H7 (cell line): ENCODE results near the gene FEM1B. TPM values are rescaled to one million over a fixed set of nuclear protein-coding genes. Genes with fewer than 3 reads are reported as not detected.

Experiments used
- DNase-seq: peaks from one replicate; pipeline ENCODE4 v3.0.0; 2012
- H3K27me3 ChIP-seq: 2 replicates; pipeline ENCODE4 v1.6.0; 2011; ENCODE audit warnings: mild to moderate bottlenecking, low read length; ENCODE audit not compliant: control insufficient read depth, insufficient read depth
- H3K36me3 ChIP-seq: replicated peaks from 2 replicates; pipeline ENCODE4 v1.5.1; 2011; ENCODE audit warnings: low read length; ENCODE audit not compliant: control insufficient read depth, insufficient read depth
- H3K4me3 ChIP-seq: 2 replicates; pipeline ENCODE4 v1.5.1; 2011; ENCODE audit warnings: low read depth, mild to moderate bottlenecking, control low read depth, low read length, moderate library complexity; ENCODE audit not compliant: insufficient read depth
- total RNA-seq: library from RNA; depleted of rRNA; stranded (reverse); fragments of >200 nt; shearing (Covaris generic); gene quantifications from 2 replicates; pipeline ENCODE4 v1.2.3, GENCODE V29; 2014

FEM1B gene
- total RNA-seq, 1 experiment from 2014 or later, result 78.4 TPM

- no peaks in the 10 kb centered on the region for H3K27me3 ChIP-seq
- DNase-seq, result peak; percentile 33
- no peak overlapping the region for H3K4me3 ChIP-seq
- H3K36me3 ChIP-seq, result no peaks in the 10 kb centered on the region
These were observed 5.6 kb upstream of the FEM1B start for GRCh38 chr15:68271854-68272471.

DNA sequence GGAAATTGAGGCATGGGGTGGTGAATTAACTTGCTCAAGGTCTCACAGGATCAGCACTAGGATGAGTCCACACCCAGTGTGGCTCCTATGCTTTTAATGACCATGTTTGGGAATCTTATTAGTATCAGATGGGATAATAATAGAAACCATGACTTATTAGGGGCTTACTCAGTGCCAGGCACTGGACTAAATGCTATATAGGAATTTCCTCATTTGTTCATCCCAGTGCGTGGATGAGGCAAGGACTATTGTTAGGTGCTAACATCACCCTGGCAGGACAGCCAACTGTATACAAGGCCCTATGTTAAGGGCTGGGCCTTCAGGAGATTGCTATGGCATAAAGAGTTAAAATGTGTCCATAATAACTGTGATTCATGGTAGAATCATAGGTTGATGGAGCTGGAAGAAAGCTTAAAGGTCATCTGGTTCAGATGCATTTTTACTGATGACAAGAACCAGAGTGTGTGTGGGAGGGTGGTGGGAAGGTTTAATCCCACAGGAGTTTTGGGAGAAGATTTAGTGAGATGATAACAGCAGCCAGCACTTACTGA lies 4.7 kb upstream of the FEM1B start:
- no peaks in the 10 kb centered on the region for H3K27me3 ChIP-seq
- no peak for DNase-seq
- no peak overlapping the region for H3K4me3 ChIP-seq
- no peaks in the 10 kb centered on the region for H3K36me3 ChIP-seq

DNA sequence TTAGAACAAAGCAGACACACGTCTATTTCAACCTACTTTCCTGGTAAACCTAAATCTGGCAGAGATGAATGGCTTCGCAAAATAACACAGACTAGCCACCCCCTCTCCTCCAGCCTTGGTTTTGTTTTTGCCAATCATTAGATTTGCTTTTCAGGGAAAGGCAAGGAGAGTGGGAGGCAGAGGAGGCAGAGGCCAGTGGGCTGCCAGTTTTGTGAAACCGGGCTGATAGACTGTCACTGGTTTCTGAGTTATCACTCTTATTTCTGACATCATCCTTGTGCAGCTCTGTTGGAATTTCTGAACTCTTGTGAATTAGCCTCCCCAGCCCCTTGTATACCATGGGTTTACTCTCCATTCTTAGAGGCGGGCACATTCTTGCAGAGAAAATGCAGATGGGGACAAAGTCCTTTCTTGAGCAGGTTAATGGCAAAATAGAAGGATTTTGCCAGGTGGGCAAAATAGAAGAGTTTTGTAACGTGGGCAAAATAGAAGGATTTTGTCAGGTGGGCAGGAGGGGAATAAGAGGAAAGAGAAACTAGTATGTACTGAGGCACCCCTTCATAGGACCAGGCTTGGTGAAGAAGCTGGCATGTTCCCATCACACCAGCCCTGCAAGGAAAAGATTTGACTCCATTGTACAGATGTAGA lies 3.2 kb upstream of the FEM1B start:
- Histone ChIP-seq H3K27me3 (no peaks in the 10 kb centered on the region), H3K4me3 (no peak overlapping the region), H3K36me3 (no peaks in the 10 kb centered on the region)
- DNase-seq, result no peak

DNA sequence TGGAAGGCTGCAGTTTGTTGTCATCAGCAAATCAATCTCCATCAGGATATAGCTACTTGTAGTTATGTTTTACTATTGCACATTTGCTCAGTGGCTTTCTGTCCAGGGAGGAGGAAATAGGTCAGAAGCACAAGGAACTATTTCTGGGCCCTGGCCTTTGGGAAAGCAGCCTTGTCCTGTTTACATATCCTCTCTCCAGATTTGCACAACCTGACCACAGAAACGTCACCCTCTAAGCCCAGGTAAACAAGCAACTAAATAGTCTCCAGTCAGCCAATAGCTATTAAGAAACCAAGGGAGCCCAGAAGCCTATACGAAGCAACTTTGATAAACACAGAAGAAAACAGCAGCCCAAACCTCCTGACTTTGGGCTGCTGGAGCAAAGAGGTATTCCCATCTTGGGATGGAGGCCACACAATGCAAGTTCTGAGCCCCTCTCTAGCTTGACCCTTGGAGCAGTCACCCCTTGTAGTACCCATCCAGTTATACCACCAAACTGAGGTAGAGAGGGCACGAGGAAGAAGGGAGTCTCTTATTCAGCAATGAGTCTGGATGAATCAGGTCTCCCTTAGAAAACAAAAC lies 2.3 kb upstream of the FEM1B start:
- H3K27me3 ChIP-seq, result no peaks in the 10 kb centered on the region
- no peak overlapping the region for H3K4me3 ChIP-seq
- H3K36me3 ChIP-seq, result no peaks in the 10 kb centered on the region
- no peak for DNase-seq

DNA sequence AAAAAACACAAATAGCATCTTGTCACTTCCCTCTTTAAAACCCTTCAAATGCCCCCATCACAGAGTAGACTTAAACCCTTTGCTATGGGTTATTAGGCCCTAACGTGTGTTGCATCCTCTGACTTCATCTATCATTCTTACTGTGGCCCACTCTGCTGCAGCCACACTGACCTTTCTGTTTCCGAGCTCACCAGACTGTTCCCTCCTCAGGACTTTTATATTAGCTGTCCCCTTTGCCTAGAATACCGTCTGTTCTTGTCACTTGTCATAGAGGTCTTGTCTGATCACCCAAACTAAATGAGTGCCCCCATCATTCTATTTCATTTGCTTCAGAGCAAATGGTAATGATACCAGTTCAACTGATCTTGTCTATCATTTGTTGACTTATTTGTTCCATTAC lies 877 bp upstream of the FEM1B start:
- no peak for DNase-seq
- Histone ChIP-seq H3K36me3 (no peaks in the 10 kb centered on the region), H3K4me3 (peak overlapping the region; percentile 95), H3K27me3 (no peaks in the 10 kb centered on the region)

DNA sequence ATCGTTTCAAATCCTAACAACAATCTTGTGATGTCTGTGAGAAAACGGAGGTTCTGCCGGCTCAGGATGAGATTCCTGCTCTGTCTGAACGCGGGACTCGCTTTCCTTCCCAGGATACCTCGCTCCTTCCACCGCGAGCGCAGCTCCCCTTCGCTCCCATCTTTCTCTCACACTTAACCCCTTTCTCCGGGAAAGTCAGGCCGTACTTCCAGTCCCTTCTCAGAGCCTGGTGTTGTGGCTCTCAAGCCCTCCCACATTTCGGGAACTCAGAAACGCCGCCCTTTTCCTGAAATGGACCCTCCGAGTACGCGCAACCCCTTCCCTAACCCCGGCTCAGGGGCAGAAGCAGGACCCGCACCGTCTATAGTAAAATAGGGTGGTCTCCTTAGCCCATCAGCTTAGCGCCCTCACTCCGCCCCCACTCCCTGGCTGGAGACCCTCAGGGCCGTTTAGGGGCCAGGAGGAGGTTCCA lies 378 bp upstream of the FEM1B start:
- Histone ChIP-seq H3K27me3 (no peaks in the 10 kb centered on the region), H3K4me3 (peak overlapping the region; percentile 95), H3K36me3 (no peaks in the 10 kb centered on the region)
- peak; percentile 66 for DNase-seq

DNA sequence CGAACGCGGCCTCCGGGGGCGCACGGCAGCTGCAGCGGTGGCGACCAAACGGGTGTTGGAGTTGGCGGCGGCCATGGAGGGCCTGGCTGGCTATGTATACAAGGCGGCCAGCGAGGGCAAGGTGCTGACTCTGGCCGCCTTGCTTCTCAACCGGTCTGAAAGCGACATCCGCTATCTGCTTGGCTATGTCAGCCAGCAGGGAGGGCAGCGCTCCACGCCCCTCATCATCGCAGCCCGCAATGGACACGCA lies 725 bp downstream of the FEM1B start:
- no peak for DNase-seq
- H3K4me3 ChIP-seq, result peak overlapping the region; percentile 95

GRCh38 chr15:68278595-68279405 lies 1.3 kb downstream of the FEM1B start:
- Histone ChIP-seq H3K4me3 (peak overlapping the region; percentile 95), H3K36me3 (no peaks in the 10 kb centered on the region), H3K27me3 (no peaks in the 10 kb centered on the region)
- DNase-seq, result no peak

More for the DNA sequence above, 725 bp downstream of the FEM1B start:
- Histone ChIP-seq H3K27me3 (no peaks in the 10 kb centered on the region), H3K36me3 (no peaks in the 10 kb centered on the region)

DNA sequence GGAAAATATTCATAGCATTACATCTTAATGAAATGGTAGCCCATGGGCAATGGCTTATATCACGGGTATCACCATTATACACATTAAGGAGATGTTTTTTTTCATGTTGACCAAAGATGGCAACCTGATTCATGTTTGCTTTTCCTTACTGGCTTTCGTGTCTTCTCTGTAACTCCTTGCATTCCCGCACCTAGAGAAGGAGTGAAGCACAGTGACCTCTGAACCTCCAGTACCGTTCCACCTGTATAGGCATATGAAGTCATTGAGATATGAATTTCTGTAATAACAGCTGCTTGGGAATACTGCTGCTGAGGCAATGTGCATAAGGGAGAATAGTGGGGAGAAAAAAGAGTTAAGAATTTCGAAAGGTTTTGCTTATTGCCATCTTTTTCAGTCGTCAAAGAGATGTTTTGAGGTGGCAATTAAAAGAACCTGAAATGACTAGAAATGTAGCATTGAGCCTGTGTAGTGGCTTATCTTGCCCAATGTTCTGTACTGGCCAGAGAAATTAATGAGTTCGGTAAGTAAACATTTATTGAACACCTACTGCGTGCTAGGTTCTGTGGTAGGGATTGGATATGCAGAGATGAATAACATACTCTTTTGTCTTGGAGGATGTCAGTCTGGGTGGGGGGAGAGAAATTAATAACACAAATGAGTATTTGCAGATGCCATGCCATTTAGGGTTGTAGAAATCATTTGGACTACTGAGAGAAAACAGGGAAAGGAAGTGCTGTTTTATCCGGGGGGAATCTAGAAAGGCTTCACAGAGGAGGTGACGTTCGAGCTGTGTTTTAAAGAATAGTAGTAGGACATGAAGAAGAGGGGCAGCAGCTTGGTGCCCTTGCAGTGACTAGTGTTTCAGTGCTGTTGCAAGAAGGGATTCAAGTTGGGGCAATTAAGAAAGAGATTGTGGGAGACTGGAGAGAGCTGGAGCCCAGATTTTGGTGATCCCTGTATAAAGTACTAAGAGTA lies 2.5 kb downstream of the FEM1B start:
- DNase-seq, result peak; percentile 26
- no peaks in the 10 kb centered on the region for H3K27me3 ChIP-seq
- peak overlapping the region; percentile 17; the same call in 1 of the 2 replicates for H3K4me3 ChIP-seq
- H3K36me3 ChIP-seq, result peaks cover 5% of the 10 kb centered on the region

GRCh38 chr15:68281008-68281407 lies 3.5 kb downstream of the FEM1B start:
- Histone ChIP-seq H3K36me3 (peaks cover 5% of the 10 kb centered on the region), H3K27me3 (no peaks in the 10 kb centered on the region), H3K4me3 (peak overlapping the region; percentile 11)
- no peak for DNase-seq

DNA sequence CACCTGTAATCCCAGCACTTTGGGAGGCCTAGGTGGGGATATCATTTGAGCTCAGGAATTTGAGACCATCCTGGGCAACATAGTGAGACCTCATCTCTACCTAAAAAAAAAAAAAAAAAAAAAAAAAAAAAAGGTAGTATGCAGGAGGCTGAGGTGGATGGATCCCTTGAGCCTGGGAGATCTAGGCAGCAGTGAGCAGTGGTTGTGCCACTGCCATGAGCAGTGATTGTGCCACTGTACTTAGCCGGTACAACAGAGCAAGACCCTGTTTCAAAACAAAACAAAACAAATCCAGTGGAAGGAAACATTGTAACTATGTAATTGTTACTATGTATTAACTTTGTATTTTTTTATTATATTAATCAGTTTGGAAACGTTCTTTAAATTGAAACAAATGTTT lies 5.9 kb downstream of the FEM1B start:
- DNase-seq, result no peak
- H3K4me3 ChIP-seq, result no peak overlapping the region
- peaks cover 5% of the 10 kb centered on the region for H3K36me3 ChIP-seq
- no peaks in the 10 kb centered on the region for H3K27me3 ChIP-seq

GRCh38 chr15:68284616-68285258 lies 7.2 kb downstream of the FEM1B start:
- Histone ChIP-seq H3K4me3 (no peak overlapping the region), H3K36me3 (peaks cover 7% of the 10 kb centered on the region), H3K27me3 (no peaks in the 10 kb centered on the region)
- DNase-seq, result no peak

DNA sequence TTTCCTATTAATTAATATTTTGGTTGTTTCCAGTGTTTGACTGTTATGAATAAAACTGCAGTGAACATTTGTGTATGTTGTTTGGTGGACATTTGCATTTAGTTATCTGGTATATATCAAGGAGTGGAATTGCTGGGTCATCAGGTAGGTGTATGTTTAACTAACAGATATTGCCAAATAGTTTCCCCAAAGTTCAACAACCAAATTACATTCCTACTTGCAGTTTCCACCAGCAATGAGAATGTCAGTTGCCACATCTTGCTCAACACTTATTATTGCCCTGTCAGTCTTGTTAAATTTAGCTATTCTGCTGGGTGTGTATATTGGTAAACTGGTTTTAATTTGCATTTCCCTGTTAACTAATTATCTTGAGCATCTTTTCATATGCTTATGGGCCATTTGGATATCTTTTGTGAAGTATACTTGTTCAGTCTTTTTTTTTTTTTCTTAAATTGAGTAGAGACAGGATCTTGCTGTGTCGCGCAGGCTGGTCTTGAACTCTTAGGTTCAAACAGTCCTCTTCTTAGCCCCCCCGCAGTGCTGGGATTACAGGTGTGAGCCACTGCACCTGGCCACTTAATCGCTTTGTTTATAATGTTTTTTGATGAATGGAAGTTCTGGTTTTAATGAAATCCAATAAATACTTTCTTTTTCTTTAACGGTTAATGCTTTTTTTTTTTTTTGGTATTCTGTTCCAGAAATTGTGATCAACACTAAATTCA lies 7.9 kb downstream of the FEM1B start:
- H3K27me3 ChIP-seq, result no peaks in the 10 kb centered on the region
- DNase-seq, result no peak
- H3K4me3 ChIP-seq, result no peak overlapping the region
- peaks cover 10% of the 10 kb centered on the region for H3K36me3 ChIP-seq
